Type B pancreatic cell (in vitro differentiated cells): ENCODE results near the gene AMBRA1. TPM values are rescaled to one million over a fixed set of nuclear protein-coding genes. Genes with fewer than 3 reads are reported as not detected.
A peak's percentile ranks its signal among the peaks of the same experiment; 100 is the strongest.

Experiments used
- DNase-seq: peaks from one replicate; pipeline ENCODE4 v3.0.0; 2021; ENCODE audit warnings: mixed read lengths; ENCODE audit not compliant: unreplicated experiment; ENCODE audit errors: extremely low spot score
- H3K27ac Mint-ChIP-seq: 2 replicates; pipeline ENCODE4 v1.8.0; 2021; ENCODE audit warnings: mild to moderate bottlenecking, mixed read lengths
- H3K27me3 Mint-ChIP-seq: 2 replicates; pipeline ENCODE4 v1.8.0; 2021; ENCODE audit warnings: mixed read lengths
- H3K36me3 Mint-ChIP-seq: 2 replicates; pipeline ENCODE4 v1.8.0; 2021; ENCODE audit warnings: mixed read lengths
- H3K4me1 Mint-ChIP-seq: one replicate; pipeline ENCODE4 v1.8.0; 2021; ENCODE audit warnings: mixed read lengths; ENCODE audit not compliant: unreplicated experiment
- H3K4me3 Mint-ChIP-seq: 2 replicates; pipeline ENCODE4 v1.8.0; 2021; ENCODE audit warnings: mild to moderate bottlenecking, mixed read lengths
- H3K9me3 Mint-ChIP-seq: 2 replicates; pipeline ENCODE4 v1.8.0; 2021; ENCODE audit warnings: mixed read lengths
- CTCF ChIP-seq: fragments of 200-600 bp; sonication (generic); conservative IDR thresholded peaks from 2 replicates; pipeline ENCODE4 v1.5.0; 2021; ENCODE audit warnings: antibody characterized with exemption, mild to moderate bottlenecking
- total RNA-seq: library from RNA; stranded (reverse); gene quantifications from 2 replicates; pipeline ENCODE4 v1.2.1, GENCODE V29; 2021; ENCODE audit warnings: low replicate concordance

The AMBRA1 gene
- total RNA-seq, 1 donor from 2014 or later = 38.8 TPM

- no peak for TF ChIP-seq CTCF
- no peaks in the 10 kb centered on the region for H3K9me3 Mint-ChIP-seq
- H3K4me1 Mint-ChIP-seq = peaks cover 11% of the 10 kb centered on the region
- H3K4me3 Mint-ChIP-seq = no peak overlapping the region
- no peak for DNase-seq
- H3K36me3 Mint-ChIP-seq = peaks cover 5% of the 10 kb centered on the region
- H3K27me3 Mint-ChIP-seq = no peaks in the 10 kb centered on the region
- no peak overlapping the region for H3K27ac Mint-ChIP-seq
Measured at GRCh38 chr11:46478196-46478595, 115.6 kb downstream of the AMBRA1 start.

GRCh38 chr11:46477136-46477535 lies 116.7 kb downstream of the AMBRA1 start:
- DNase-seq = no peak
- peaks cover 1% of the 10 kb centered on the region for H3K36me3 Mint-ChIP-seq
- H3K27ac Mint-ChIP-seq = no peak overlapping the region
- no peak overlapping the region for H3K4me3 Mint-ChIP-seq
- TF ChIP-seq CTCF = no peak
- H3K9me3 Mint-ChIP-seq = no peaks in the 10 kb centered on the region
- H3K27me3 Mint-ChIP-seq = no peaks in the 10 kb centered on the region
- peaks cover 20% of the 10 kb centered on the region for H3K4me1 Mint-ChIP-seq

- no peak overlapping the region for H3K27ac Mint-ChIP-seq
- H3K4me3 Mint-ChIP-seq = no peak overlapping the region
- TF ChIP-seq CTCF = no peak
- H3K9me3 Mint-ChIP-seq = no peaks in the 10 kb centered on the region
- H3K36me3 Mint-ChIP-seq = no peaks in the 10 kb centered on the region
- no peak for DNase-seq
- no peaks in the 10 kb centered on the region for H3K27me3 Mint-ChIP-seq
- H3K4me1 Mint-ChIP-seq = peaks cover 19% of the 10 kb centered on the region
Measured at GRCh38 chr11:46475926-46476545, 117.8 kb downstream of the AMBRA1 start.

- H3K27me3 Mint-ChIP-seq = no peaks in the 10 kb centered on the region
- no peak overlapping the region for H3K27ac Mint-ChIP-seq
- no peaks in the 10 kb centered on the region for H3K9me3 Mint-ChIP-seq
- DNase-seq = no peak
- H3K4me1 Mint-ChIP-seq = peaks cover 16% of the 10 kb centered on the region
- no peak for TF ChIP-seq CTCF
- H3K36me3 Mint-ChIP-seq = peaks cover 4% of the 10 kb centered on the region
- H3K4me3 Mint-ChIP-seq = no peak overlapping the region
Measured at GRCh38 chr11:46475051-46475925, 118.5 kb downstream of the AMBRA1 start.

GRCh38 chr11:46472662-46472994 lies 121.2 kb downstream of the AMBRA1 start:
- Mint-ChIP-seq H3K36me3 (peaks cover 8% of the 10 kb centered on the region), H3K4me3 (no peak overlapping the region), H3K4me1 (peaks cover 16% of the 10 kb centered on the region), H3K27me3 (no peaks in the 10 kb centered on the region), H3K9me3 (no peaks in the 10 kb centered on the region), H3K27ac (peak overlapping the region; percentile 40)
- no peak for DNase-seq
- TF ChIP-seq CTCF = no peak
